GM21390 (cell line): Measurements from ENCODE around the gene CX3CL1.
"Not testable (repeated sequence)": the region's sequence is repeated elsewhere in the genome, so short reads cannot be mapped to it uniquely, and the experiment has no call there.

Experiments used
- ATAC-seq: cut with Tn5 transposase; IDR thresholded peaks from one replicate; pipeline ENCODE4 v1.9.1; 2021; ENCODE audit not compliant: unreplicated experiment

CX3CL1 gene

GRCh38 chr16:57357330-57358085 lies 14.8 kb upstream of the CX3CL1 start:
- ATAC-seq, result peak; percentile 43

- ATAC-seq, result no peak
Observed at GRCh38 chr16:57358086-57358420, 14.2 kb upstream of the CX3CL1 start.

GRCh38 chr16:57358527-57359095 lies 13.7 kb upstream of the CX3CL1 start, which contains the start of gene CCL22:
TSS of gene CCL22 (plus strand) at chr16:57358783. CDS start at chr16:57358817, 34 bp downstream.
- ATAC-seq, result no peak

GRCh38 chr16:57360321-57360935 lies 11.9 kb upstream of the CX3CL1 start:
- ATAC-seq, result no peak

GRCh38 chr16:57361404-57361803 lies 10.9 kb upstream of the CX3CL1 start:
- ATAC-seq, result no peak

- no peak for ATAC-seq
Observed at GRCh38 chr16:57364143-57364542, 8.1 kb upstream of the CX3CL1 start.

GRCh38 chr16:57366544-57367040 lies 5.7 kb upstream of the CX3CL1 start:
- no peak for ATAC-seq

- no peak for ATAC-seq
Observed at GRCh38 chr16:57367116-57367752, 5.1 kb upstream of the CX3CL1 start.

GRCh38 chr16:57371494-57372371 lies 557 bp upstream of the CX3CL1 start:
- ATAC-seq, result no peak

- ATAC-seq, result no peak
Observed at GRCh38 chr16:57373117-57373947, 1.0 kb downstream of the CX3CL1 start.

GRCh38 chr16:57374067-57374534 lies 1.8 kb downstream of the CX3CL1 start:
- ATAC-seq, result no peak

GRCh38 chr16:57374925-57375465 lies 2.7 kb downstream of the CX3CL1 start:
- not testable (repeated sequence) for ATAC-seq

GRCh38 chr16:57376313-57376818 lies 4.1 kb downstream of the CX3CL1 start:
- no peak for ATAC-seq

- peak; percentile 66 for ATAC-seq
Observed at GRCh38 chr16:57377080-57377841, 5.0 kb downstream of the CX3CL1 start.

- ATAC-seq, result no peak
Observed at GRCh38 chr16:57379579-57379978, 7.3 kb downstream of the CX3CL1 start.

- no peak for ATAC-seq
Observed at GRCh38 chr16:57380671-57381462, 8.6 kb downstream of the CX3CL1 start.

- no peak for ATAC-seq
Observed at GRCh38 chr16:57381791-57382534, 9.7 kb downstream of the CX3CL1 start.
